GM18508 (cell line): Measurements from ENCODE around the gene DIABLO.
"Not testable (repeated sequence)": the region's sequence is repeated elsewhere in the genome, so short reads cannot be mapped to it uniquely, and the experiment has no call there.

Experiments used
- ATAC-seq: cut with Tn5 transposase; IDR thresholded peaks from one replicate; pipeline ENCODE4 v1.9.1; 2021; ENCODE audit warnings: moderate number of reproducible peaks; ENCODE audit not compliant: insufficient read depth, unreplicated experiment

Gene DIABLO

GRCh38 chr12:122190842-122191668, 34.8 kb downstream of the DIABLO start:
- ATAC-seq, result no peak

DNA sequence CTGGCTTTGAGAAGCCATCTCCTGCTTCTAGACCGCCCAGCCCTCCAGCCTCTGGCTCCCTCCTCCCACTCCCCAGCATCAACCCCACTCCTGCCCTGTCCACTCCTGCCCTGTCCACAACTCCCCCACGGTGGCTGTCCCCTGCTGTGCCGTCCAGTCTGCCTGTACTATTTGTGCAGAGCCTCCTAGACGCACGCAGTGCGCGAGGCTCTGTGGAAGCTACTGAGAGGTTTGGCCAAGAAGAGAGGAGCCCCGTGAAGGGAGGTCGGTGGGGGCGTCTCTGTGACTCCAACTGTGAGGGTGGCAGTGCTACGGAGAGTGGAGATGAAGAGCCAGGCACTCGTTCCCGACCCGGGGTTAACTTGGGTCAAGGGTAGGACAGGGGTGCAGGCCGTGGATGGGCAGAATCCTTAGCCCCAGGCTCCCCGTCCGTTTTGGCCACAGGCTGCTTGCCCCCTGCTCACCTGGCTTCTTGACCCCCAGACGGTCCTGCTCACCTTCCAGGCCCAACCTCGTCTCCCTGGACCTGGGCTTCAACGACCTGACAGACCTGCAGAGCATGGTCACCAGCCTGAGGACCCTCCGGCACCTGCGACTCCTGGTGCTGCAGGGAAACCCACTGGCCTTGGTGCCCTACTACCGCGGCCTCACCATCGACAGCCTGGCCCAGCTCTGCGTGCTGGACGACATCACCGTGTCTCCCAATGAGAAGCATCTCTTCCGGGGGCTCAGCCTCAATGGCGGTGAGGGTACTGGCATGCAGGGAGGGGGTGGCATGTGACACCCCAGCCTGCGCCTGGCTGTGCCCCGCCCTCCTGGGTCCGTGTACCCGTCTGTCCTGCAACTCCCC, 36.0 kb downstream of the DIABLO start:
- ATAC-seq, result no peak

GRCh38 chr12:122187466-122187865, 38.4 kb downstream of the DIABLO start:
- no peak for ATAC-seq

GRCh38 chr12:122185494-122186082, 40.3 kb downstream of the DIABLO start:
- no peak for ATAC-seq

DNA sequence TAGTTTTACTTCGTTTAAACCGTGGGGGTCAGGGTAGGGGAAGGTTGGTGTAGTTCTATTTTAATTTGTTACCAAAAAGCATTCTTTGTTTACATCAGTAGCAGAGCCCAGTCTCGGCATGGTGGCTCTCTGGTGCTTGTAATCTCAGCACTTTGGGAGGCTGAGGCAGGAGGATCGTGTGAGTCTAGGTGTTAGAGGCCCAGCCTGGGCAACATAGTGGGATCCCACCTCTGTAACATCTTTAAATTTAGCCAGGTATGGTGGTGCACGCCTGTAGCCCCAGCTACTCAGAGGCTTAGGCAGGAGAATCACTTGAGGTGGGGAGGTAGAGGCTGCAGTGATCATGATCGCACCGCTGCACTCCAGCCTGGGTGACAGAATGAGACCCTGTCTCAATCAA, 40.8 kb downstream of the DIABLO start:
- ATAC-seq, result no peak

- no peak for ATAC-seq
These were observed 41.3 kb downstream of the DIABLO start for GRCh38 chr12:122184517-122184916.

DNA sequence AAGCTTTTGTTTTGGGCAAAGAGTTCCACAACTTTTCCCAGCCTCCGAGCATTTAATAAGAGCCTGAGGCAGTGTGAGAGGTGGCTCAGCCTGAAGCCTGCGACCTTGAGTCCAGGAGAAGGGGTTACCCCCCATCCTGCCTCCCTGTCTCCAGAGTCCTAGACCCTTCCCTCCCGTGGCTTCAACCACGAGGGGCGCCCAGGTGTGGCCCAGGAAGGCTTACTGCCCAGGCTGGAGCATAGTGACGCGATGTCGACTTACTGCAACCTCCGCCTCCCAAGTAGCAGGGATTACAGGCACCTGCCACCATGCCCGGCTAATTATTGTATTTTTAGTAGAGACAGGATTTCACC, 42.3 kb downstream of the DIABLO start:
- ATAC-seq, result no peak

GRCh38 chr12:122182887-122183587, 42.8 kb downstream of the DIABLO start, which contains the start of gene LRRC43:
Gene LRRC43, plus strand, starts transcription at chr12:122183123. Its CDS starts 22 bp downstream, at chr12:122183145.
- ATAC-seq, result no peak

DNA sequence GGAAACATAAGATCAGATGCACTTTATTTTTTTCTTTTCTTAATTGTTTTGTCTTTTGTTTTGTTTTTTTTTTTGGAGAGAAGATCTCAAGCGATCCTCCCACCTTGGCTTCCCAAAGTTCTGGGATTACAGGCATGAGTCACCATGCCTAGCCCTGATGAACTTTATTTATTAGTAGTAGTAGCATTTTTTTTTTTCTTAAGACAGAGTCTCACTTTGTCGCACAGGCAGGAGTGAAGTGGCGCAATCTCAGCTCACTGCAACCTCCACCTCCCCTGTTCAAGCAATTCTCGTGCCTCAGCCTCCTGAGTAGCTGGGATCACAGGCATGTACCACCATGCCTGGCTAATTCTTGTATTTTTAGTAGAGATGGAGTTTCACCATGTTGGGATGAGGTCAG, 49.4 kb downstream of the DIABLO start:
- not testable (repeated sequence) for ATAC-seq

DNA sequence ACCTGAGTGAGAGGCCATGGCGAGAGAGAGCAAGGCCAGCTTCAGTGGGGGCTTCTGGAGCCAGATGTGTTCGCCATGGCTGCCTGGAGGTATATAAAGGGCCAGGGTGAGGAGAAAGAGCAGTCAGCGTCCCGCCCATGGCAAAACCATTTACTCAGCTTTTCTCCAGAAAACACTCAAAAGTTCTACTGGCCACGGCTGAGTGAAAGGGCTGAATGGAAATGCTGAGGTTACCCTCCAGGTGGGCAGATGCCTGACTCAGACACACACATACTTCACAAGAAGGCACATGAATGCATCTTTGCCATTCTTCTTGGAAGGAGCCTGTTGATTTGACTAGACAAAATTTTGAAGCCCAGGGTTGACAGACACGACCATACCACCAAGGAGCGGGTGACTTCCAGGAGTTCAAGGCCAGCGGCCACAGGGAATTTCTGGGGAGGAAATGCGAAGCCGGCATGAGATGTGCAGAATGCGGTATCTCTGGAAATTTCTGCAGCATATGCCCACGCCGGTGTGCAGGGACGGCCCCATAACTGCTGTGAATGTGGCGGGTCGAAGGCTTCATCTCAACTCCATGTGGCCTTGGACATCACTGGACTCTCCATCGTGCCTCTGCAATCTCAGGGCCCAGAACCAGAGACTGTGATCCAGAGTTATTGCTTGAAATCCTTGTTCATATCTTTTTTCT, 51.6 kb downstream of the DIABLO start, which contains the start of gene IL31:
Gene IL31 (minus strand): TSS at position 67 of the 691 bp plus-strand sequence. CDS start 49 bp downstream, at position 18.
- ATAC-seq, result no peak

DNA sequence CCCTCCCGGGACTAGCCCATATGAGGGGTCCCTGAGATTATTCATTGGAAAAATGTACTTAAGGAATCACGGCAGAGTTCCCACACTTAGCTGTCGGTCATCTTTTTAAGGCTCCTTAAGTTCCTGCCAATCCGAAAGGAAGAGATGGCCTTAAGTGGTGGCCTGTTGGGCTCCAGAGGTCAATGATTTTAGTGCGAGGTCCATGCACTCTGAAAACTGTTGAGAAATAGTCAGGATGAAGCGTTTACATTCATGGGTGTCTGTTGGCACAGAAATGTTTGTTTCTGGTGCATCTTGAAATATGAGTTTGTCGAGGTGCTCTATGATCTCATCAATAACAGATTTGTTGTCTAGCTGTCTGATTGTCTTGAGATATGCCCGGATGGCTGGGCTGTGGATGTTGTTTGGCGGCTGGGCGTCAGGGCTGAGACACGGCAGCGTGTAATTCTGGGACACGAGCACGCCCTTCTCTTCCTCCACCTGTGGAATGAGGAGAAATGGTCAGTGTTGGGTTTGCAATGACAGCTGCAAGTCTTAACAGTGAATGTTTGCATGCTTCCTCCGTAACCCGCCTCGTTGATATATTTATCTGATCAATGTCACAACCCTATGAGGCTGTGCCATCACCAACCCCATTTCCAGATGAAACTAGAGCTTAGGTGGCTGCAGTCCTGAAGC, 53.5 kb downstream of the DIABLO start:
- no peak for ATAC-seq

- ATAC-seq, result no peak
These were observed 54.5 kb downstream of the DIABLO start for GRCh38 chr12:122171399-122171798.

DNA sequence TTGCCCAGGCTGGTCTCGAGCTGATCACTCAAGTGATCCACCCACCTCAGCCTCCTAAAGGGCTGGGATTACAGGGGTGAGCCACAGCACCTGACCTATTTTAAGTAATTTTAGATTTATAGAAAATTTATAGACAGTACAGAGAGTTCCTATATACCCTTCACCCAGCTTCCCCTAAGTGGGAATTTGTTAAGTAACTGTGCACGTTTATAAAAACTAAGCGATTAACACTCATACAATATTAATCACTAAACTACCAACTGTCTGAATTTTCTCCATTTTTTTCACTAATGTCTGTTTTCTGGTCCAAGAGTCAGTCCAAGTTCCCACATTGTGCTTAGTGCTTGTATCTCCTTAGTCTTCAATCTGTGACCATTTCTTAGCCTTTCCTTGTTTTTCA, 57.4 kb downstream of the DIABLO start:
- no peak for ATAC-seq

GRCh38 chr12:122167356-122167925, 58.4 kb downstream of the DIABLO start:
- no peak for ATAC-seq

- ATAC-seq, result no peak
These were observed 59.2 kb downstream of the DIABLO start for GRCh38 chr12:122166422-122167349.

DNA sequence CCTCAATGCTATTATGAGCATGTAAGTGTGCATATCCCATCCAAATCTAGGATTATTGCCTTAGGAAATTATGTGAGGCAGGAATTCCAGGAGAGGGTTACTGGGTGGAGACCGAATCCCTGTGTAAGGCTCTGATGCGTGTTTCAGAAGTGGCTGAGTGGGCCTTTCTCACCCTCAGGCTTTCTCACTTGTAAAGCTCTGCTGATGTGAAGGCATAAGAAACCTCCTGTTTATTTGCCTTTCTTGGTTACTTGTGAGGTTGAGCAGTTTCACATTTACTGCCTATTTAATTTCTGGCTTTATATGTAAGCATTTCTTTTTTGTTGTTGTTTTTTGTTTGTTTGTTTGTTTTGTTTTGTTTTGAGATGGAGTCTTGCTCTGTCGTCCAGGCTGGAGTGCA, 62.9 kb downstream of the DIABLO start:
- ATAC-seq, result no peak

GRCh38 chr12:122161682-122162081, 64.2 kb downstream of the DIABLO start:
- ATAC-seq, result no peak

- no peak for ATAC-seq
These were observed 65.1 kb downstream of the DIABLO start for GRCh38 chr12:122160761-122161160.
